Measurements from ENCODE around the gene BCOR.

Gene BCOR

DNA sequence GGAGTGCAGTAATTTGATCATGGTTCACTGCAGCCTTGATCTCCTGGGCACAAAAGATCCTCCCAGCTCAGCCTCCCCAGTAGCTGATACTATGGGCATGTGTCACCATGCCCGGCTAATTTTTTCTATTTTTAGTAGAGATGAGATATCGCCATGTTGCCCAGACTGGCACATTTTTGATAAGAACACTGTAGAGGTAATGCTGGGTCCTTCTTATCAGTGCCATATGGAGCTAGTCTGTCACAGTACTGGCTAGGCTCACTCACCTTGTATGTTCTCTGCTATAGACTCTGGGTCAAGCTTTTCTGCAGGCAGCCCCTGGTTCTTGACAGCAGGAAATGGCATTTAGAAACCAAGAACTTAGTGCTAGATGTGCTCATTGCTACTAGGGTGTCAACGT, 53.9 kb downstream of the BCOR start:
- H3K9me3 ChIP-seq (replicated peaks in 1 of 11): peaks cover 20 to 44% (median 31%) of the 10 kb centered on the region in 11 experiments
- no peaks in the 10 kb centered on the region for H3K27me3 ChIP-seq
- H3K4me3 ChIP-seq: no peak overlapping the region
- H3K36me3 ChIP-seq: peaks cover 9 to 21% (median 16%) of the 10 kb centered on the region in 11 experiments
- no peak overlapping the region for H3K4me2 ChIP-seq
- no peak for TF ChIP-seq Cebpa-rat (IDR thresholded peaks at IDR 0.05)
- peaks cover 25 to 38% (median 33%) of the 10 kb centered on the region in 10 experiments for H3K4me1 ChIP-seq
- H3K27ac ChIP-seq: no peak overlapping the region
- no peak overlapping the region for H3K9ac ChIP-seq
- H4K20me1 ChIP-seq: no peaks in the 10 kb centered on the region

DNA sequence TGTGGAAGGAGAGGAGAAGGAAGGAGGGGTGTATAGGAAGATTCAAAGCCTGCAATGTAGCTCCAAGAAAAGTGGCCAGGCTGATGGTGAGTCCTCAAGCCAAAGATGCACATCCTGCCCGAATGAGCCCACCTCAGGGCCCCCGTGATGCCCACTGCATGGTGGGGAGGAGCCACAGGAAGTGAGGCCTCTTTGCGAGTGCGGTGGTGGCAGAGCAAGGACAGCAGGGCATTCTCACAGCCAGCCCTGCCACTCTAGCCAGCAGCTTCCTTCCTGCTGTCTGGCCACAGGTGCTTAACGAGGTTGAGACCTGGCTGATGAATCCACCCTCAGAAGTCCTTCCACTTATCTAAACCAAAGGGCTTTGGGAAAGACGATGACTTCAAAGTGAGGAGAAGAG, 55.8 kb downstream of the BCOR start:
- H3K27ac ChIP-seq: peak overlapping the region in 5 of 11 experiments; percentile 4 to 74 (median 45); a peak in 6 of 22 replicates
- H3K4me3 ChIP-seq: no peak overlapping the region
- peaks cover 0 to under 1% (median 0%) of the 10 kb centered on the region in 11 experiments; a peak in 1 of 22 replicates for H3K36me3 ChIP-seq
- TF ChIP-seq Cebpa-rat (IDR thresholded peaks at IDR 0.05): no peak
- peak overlapping the region; percentile 64 to 82 (median 73); a peak in 21 of 22 replicates for H3K4me2 ChIP-seq
- H3K9ac ChIP-seq: 0 out of 22 replicates have a peak overlapping the region, but pooled peaks of 1 of the 11 experiments have one; percentile 10
- H3K4me1 ChIP-seq: peaks cover 25 to 39% (median 33%) of the 10 kb centered on the region in 10 experiments
- peaks cover 17 to 40% (median 28%) of the 10 kb centered on the region in 11 experiments for H3K9me3 ChIP-seq (replicated peaks in 1 of 11)
- H3K27me3 ChIP-seq: no peaks in the 10 kb centered on the region
- no peaks in the 10 kb centered on the region for H4K20me1 ChIP-seq

DNA sequence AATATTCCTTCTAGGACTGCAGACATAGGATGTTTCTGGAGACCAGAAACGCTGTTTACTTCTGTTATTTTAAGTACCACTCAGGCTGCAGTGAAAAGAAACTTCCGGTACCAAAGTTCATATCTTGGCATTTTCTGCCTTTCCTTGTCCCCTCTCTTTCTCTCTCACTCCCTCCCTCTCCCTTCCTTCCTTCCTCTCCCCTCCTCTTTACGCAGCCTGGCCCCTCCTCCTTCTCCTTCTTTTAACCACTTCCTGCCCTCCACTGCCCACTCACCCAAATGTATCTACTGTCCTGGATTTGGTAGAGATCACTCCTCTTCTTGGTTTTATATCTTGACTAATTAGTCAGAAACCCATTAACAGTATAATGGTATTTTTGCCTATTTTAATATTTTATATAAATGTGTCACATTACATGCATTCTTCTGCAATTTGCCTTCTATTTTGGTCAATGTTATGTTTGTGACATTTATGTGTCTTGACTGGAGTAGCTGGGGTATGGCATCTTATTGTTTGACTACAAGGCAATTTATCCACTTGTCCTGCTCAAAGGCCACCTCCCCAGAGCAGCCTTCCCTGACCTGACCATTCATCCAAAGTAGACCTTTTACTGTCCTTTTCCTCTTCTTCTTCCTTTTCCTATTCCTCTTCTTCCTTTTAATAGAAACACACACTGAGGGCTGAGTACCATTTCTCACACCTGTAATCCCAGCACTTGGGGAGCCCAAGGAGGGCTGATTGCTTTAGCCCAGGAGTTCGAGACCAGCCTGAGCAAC, 56.9 kb downstream of the BCOR start:
- peak overlapping the region in 5 of 11 experiments; percentile 8 to 55 (median 42); a peak in 8 of 22 replicates for H3K9ac ChIP-seq
- H3K4me1 ChIP-seq: peaks cover 25 to 40% (median 35%) of the 10 kb centered on the region in 10 experiments
- H3K27me3 ChIP-seq: no peaks in the 10 kb centered on the region
- TF ChIP-seq Cebpa-rat (IDR thresholded peaks at IDR 0.05): no peak
- H3K4me2 ChIP-seq: peak overlapping the region; percentile 64 to 82 (median 73)
- peaks cover 19 to 46% (median 33%) of the 10 kb centered on the region in 11 experiments for H3K9me3 ChIP-seq (replicated peaks in 1 of 11)
- H3K4me3 ChIP-seq: peak overlapping the region in 1 of 10 experiments; percentile 4; a peak in 2 of 20 replicates
- peak overlapping the region in 9 of 11 experiments; percentile 37 to 74 (median 61); a peak in 16 of 22 replicates for H3K27ac ChIP-seq
- H4K20me1 ChIP-seq: no peaks in the 10 kb centered on the region
- no peaks in the 10 kb centered on the region for H3K36me3 ChIP-seq

DNA sequence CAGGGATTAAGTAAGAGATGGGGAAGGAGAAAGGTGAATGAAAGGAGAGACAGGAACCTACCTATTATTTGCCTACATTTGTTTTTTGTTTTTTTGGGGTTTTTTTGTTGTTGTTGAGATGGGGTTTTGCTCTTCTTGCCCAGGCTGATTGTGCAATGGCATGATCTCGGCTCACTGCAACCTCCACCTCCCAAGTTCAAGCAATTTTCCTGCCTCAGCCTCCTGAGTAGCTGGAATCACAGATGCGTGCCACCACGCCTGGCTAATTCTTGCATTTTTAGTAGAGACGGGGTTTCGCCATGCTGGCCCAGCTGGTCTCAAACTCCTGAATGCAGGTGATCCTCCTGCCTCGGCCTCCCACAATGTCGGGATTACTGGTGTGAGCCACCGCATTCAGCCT, 57.9 kb downstream of the BCOR start:
- no peaks in the 10 kb centered on the region for H4K20me1 ChIP-seq
- peak in 8 of 11 experiments; percentile 6 to 94 (median 64); a peak in 10 of 22 replicates for TF ChIP-seq Cebpa-rat (IDR thresholded peaks at IDR 0.05)
- H3K4me2 ChIP-seq: peak overlapping the region; percentile 64 to 82 (median 73)
- peaks cover 31 to 50% (median 42%) of the 10 kb centered on the region in 10 experiments for H3K4me1 ChIP-seq
- H3K36me3 ChIP-seq: no peaks in the 10 kb centered on the region
- H3K9me3 ChIP-seq (replicated peaks in 1 of 11): peaks cover 19 to 39% (median 28%) of the 10 kb centered on the region in 11 experiments
- H3K27ac ChIP-seq: peak overlapping the region in 9 of 11 experiments; percentile 37 to 74 (median 61); a peak in 16 of 22 replicates
- H3K9ac ChIP-seq: peak overlapping the region in 4 of 11 experiments; percentile 8 to 55 (median 48); a peak in 6 of 22 replicates
- no peaks in the 10 kb centered on the region for H3K27me3 ChIP-seq
- H3K4me3 ChIP-seq: peak overlapping the region in 1 of 10 experiments; percentile 14; a peak in 2 of 20 replicates

DNA sequence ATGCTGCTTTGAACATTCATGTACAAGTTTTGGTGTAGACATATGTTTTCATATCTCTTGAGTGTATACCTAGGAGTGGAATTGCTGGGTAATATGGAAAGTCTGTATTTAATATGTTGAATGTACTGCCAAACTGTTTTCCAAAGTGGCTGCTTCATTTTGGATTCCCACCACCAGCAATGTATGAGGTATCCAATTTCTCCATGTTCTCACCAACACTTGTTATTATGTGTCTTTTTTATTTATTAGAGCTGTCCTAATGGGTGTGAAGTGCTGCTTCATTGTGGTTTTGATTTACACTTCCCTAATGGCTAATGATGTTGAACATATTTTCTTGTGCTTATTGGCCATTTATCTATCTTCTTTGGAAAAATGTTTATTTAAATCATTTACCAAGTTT, 60.4 kb downstream of the BCOR start:
- Histone ChIP-seq H3K36me3 (no peaks in the 10 kb centered on the region), H3K27me3 (no peaks in the 10 kb centered on the region), H3K4me2 (no peak overlapping the region), H3K4me3 (no peak overlapping the region), H3K27ac (no peak overlapping the region), H3K9ac (no peak overlapping the region), H3K4me1 (peaks cover 31 to 47% (median 41%) of the 10 kb centered on the region in 10 experiments), H3K9me3 (replicated peaks in 1 of 11) (peaks cover 19 to 33% (median 21%) of the 10 kb centered on the region in 11 experiments), H4K20me1 (no peaks in the 10 kb centered on the region)
- TF ChIP-seq Cebpa-rat (IDR thresholded peaks at IDR 0.05): no peak

DNA sequence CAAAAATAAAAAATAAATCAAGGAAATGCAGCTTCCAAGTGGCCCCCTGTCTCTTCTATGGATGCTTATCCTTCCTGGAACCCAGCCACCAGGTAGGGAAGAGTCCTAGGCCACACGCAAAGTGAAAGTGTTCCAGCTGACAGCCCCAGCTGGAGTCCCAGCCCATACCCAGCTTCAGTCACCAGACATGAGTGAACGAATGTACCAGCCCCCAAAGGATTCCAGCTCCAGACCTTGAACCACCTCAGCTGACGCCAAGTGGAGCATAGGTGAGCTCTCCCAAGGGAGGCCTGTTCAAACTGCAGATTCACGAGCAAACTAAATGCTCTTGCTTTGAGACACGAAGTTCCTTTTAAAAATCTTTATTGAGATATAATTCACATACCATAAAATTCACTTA, 62.0 kb downstream of the BCOR start:
- H3K27me3 ChIP-seq: no peaks in the 10 kb centered on the region
- TF ChIP-seq Cebpa-rat (IDR thresholded peaks at IDR 0.05): no peak
- H4K20me1 ChIP-seq: no peaks in the 10 kb centered on the region
- H3K4me1 ChIP-seq: peaks cover 17 to 30% (median 25%) of the 10 kb centered on the region in 10 experiments
- peak overlapping the region in 7 of 11 experiments; percentile 7 to 57 (median 40); a peak in 11 of 22 replicates for H3K4me2 ChIP-seq
- H3K27ac ChIP-seq: no peak overlapping the region
- no peak overlapping the region for H3K4me3 ChIP-seq
- no peak overlapping the region for H3K9ac ChIP-seq
- no peaks in the 10 kb centered on the region for H3K36me3 ChIP-seq
- peaks cover 19 to 33% (median 21%) of the 10 kb centered on the region in 11 experiments for H3K9me3 ChIP-seq (replicated peaks in 1 of 11)

DNA sequence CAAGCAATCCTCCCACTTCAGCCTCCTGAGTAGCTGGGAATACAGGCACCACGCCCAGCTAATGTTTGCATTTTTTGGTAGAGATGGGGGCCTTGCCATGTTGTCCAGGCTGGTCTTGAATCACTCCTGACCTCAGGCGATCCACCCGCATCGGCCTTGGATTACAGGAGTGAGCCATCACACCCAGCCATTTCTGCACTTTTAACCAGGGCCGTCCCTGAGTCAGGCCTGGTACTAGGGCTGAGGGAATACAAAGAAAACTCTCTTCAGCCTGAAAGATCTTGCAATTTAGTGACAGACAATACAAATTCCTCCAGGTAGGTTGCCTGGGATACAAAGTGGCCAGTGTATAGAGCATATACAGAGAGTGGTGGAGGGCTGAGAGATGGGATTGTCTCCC, 65.8 kb downstream of the BCOR start:
- Histone ChIP-seq H3K9ac (no peak overlapping the region), H3K4me1 (peaks cover 6 to 17% (median 10%) of the 10 kb centered on the region in 10 experiments; a peak in 18 of 20 replicates), H3K4me2 (no peak overlapping the region), H3K27ac (no peak overlapping the region), H3K36me3 (no peaks in the 10 kb centered on the region), H3K4me3 (no peak overlapping the region), H3K9me3 (replicated peaks in 1 of 11) (peaks cover 2 to 13% (median 5%) of the 10 kb centered on the region in 11 experiments; a peak in 21 of 22 replicates), H4K20me1 (no peaks in the 10 kb centered on the region), H3K27me3 (no peaks in the 10 kb centered on the region)
- TF ChIP-seq Cebpa-rat (IDR thresholded peaks at IDR 0.05): no peak

DNA sequence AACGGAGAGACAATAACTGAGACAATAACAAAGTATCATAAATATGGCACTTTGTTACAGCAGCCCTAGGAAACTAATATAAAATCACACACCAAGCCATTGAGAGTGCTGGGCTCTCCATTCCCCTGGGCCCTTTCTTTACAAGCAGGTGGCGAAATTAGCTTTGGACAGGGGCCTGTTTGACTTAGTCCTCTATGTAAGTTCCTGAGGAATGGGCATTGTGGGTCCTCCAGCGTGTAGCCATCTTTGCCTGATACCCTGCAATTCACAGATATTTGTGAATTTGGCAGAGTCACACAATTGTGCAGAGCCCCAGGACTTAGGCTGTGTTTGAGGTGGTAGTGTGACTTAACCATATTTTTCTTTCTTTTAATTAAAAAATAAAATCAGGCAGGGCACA, 67.6 kb downstream of the BCOR start:
- H3K9ac ChIP-seq: no peak overlapping the region
- H3K27ac ChIP-seq: no peak overlapping the region
- peaks cover 0 to 7% (median 0%) of the 10 kb centered on the region in 11 experiments; a peak in 2 of 22 replicates for H3K9me3 ChIP-seq (replicated peaks in 1 of 11)
- H3K4me2 ChIP-seq: no peak overlapping the region
- TF ChIP-seq Cebpa-rat (IDR thresholded peaks at IDR 0.05): no peak
- H3K27me3 ChIP-seq: no peaks in the 10 kb centered on the region
- H3K4me3 ChIP-seq: no peak overlapping the region
- no peaks in the 10 kb centered on the region for H4K20me1 ChIP-seq
- H3K36me3 ChIP-seq: no peaks in the 10 kb centered on the region
- H3K4me1 ChIP-seq: peaks cover 0 to 12% (median 7%) of the 10 kb centered on the region in 10 experiments; a peak in 13 of 20 replicates

DNA sequence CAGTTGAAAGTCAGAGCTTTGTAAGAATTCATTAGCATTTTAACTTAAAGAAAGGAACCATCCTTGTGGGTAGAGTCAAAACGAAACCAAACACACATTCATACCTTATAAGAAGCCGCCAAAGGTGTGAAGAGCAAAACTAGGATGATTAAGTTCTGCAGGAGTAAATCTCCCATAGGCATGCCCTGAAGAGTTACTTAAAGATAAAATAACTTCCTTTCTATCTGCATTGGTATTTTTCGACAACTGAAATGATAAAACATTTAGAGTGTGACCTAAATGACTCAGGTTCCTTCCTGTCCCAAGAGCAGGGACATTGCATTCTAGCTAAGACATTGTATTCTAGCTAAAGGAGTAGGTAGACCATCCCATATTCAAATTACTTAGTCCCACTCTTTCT, 75.3 kb downstream of the BCOR start:
- no peaks in the 10 kb centered on the region for H3K36me3 ChIP-seq
- peak overlapping the region in 2 of 11 experiments; percentile 2 to 13; a peak in 3 of 22 replicates for H3K4me2 ChIP-seq
- H3K9ac ChIP-seq: no peak overlapping the region
- no peak overlapping the region for H3K4me3 ChIP-seq
- H3K9me3 ChIP-seq (replicated peaks in 1 of 11): peaks cover 0 to 15% (median 7%) of the 10 kb centered on the region in 11 experiments; a peak in 10 of 22 replicates
- peaks cover 0 to 18% (median 6%) of the 10 kb centered on the region in 10 experiments; a peak in 8 of 20 replicates for H3K4me1 ChIP-seq
- no peak overlapping the region for H3K27ac ChIP-seq
- no peaks in the 10 kb centered on the region for H3K27me3 ChIP-seq
- TF ChIP-seq Cebpa-rat (IDR thresholded peaks at IDR 0.05): no peak
- H4K20me1 ChIP-seq: no peaks in the 10 kb centered on the region

All from BLaER1 treated with 17β-estradiol and CSF1 and Interleukin-3, amounts not matched to agents 10 nM and 100 nM (cell line).